Measurements from ENCODE around the gene SLC25A21. TPM values are rescaled to one million over a fixed set of nuclear protein-coding genes. Genes with fewer than 3 reads are reported as not detected.

Gene SLC25A21
- total RNA-seq, 1 experiment from 2014 or later = 1.4 TPM

DNA sequence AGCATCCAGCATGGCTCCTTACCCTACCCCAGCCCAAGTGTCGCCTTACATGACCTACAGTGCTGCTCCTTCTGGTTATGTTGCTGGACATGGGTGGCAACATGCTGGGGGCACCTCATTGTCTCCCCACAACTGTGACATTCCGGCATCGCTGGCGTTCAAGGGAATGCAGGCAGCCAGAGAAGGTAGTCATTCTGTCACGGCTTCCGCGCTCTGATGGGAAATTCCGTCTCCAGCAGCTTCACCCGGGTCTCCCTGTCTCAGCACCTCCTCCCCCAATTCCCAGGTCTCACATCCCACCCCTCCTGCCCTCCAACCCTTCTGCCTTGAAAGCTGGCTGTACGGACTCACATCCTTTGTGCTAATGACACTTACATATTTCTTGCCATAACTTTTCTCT lies 496.2 kb downstream of the SLC25A21 start:
- BruUV-seq (replicated peaks) = no TSS peak
- intact Hi-C loops (cut with micrococcal nuclease) = no loop called here
- H3K27me3 Mint-ChIP-seq (ENCODE audit: insufficient read depth, unreplicated experiment) = no peaks in the 10 kb centered on the region
- POLR2A ChIA-PET = no interaction called here
- no peak overlapping the region for H3K27ac Mint-ChIP-seq (ENCODE audit: low read depth, unreplicated experiment)
- peaks cover 15% of the 10 kb centered on the region for H3K36me3 Mint-ChIP-seq (ENCODE audit: insufficient read depth, unreplicated experiment)
- no peaks in the 10 kb centered on the region for H3K4me1 Mint-ChIP-seq (ENCODE audit: insufficient read depth, unreplicated experiment)
- H3K9me3 Mint-ChIP-seq (ENCODE audit: unreplicated experiment) = no peaks in the 10 kb centered on the region
- DNase-seq (ENCODE audit: unreplicated experiment) = no peak
- CTCF ChIA-PET = interaction anchor here (1.2 kb wide), 1 partner anchor 14 kb away, joined by 3 read pairs; no protein-coding TSS in a partner anchor
- TF ChIP-seq, protein P1, sequence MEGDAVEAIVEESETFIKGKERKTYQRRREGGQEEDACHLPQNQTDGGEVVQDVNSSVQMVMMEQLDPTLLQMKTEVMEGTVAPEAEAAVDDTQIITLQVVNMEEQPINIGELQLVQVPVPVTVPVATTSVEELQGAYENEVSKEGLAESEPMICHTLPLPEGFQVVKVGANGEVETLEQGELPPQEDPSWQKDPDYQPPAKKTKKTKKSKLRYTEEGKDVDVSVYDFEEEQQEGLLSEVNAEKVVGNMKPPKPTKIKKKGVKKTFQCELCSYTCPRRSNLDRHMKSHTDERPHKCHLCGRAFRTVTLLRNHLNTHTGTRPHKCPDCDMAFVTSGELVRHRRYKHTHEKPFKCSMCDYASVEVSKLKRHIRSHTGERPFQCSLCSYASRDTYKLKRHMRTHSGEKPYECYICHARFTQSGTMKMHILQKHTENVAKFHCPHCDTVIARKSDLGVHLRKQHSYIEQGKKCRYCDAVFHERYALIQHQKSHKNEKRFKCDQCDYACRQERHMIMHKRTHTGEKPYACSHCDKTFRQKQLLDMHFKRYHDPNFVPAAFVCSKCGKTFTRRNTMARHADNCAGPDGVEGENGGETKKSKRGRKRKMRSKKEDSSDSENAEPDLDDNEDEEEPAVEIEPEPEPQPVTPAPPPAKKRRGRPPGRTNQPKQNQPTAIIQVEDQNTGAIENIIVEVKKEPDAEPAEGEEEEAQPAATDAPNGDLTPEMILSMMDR (IDR thresholded peaks at IDR 0.05; ENCODE audit: unreplicated experiment) = no peak
- H3K4me3 Mint-ChIP-seq (ENCODE audit: unreplicated experiment) = no peak overlapping the region

DNA sequence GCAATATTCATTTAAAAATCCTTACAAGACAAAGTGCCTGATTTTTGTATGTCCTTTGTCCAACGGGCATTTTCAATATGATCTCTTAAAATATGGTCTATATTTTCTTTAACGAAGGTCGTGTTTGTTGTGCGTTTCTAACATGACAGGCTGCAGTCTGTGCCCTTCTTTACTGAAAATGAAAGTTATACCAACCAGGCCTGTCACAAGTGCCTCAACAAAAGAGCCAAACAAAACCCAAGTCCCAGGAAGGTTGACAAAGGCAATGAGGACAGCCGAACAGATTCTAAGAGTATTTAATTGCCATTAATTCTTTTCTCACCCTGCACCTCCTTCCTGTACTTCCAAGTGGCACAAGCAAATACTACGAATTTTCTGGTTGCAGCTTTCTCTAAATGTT lies 496.8 kb downstream of the SLC25A21 start:
- Mint-ChIP-seq H3K27me3 (ENCODE audit: insufficient read depth, unreplicated experiment) (no peaks in the 10 kb centered on the region), H3K4me3 (ENCODE audit: unreplicated experiment) (no peak overlapping the region), H3K36me3 (ENCODE audit: insufficient read depth, unreplicated experiment) (peaks cover 15% of the 10 kb centered on the region), H3K9me3 (ENCODE audit: unreplicated experiment) (no peaks in the 10 kb centered on the region), H3K27ac (ENCODE audit: low read depth, unreplicated experiment) (no peak overlapping the region), H3K4me1 (ENCODE audit: insufficient read depth, unreplicated experiment) (no peaks in the 10 kb centered on the region)
- POLR2A ChIA-PET = no interaction called here
- TF ChIP-seq, protein P1 (IDR thresholded peaks at IDR 0.05; ENCODE audit: unreplicated experiment) = no peak
- DNase-seq (ENCODE audit: unreplicated experiment) = no peak
- intact Hi-C loops (cut with micrococcal nuclease) = no loop called here
- BruUV-seq (replicated peaks) = no TSS peak
- CTCF ChIA-PET = interaction anchor here (1.2 kb wide), 1 partner anchor 13 kb away, joined by 3 read pairs; no protein-coding TSS in a partner anchor

- TF ChIP-seq, protein P1 (IDR thresholded peaks at IDR 0.05; ENCODE audit: unreplicated experiment) = no peak
- no peaks in the 10 kb centered on the region for H3K27me3 Mint-ChIP-seq (ENCODE audit: insufficient read depth, unreplicated experiment)
- CTCF ChIA-PET = interaction anchor here (1.0 kb wide), 1 partner anchor 267 kb away, joined by 3 read pairs; no protein-coding TSS in a partner anchor
- no peak overlapping the region for H3K4me3 Mint-ChIP-seq (ENCODE audit: unreplicated experiment)
- no peaks in the 10 kb centered on the region for H3K9me3 Mint-ChIP-seq (ENCODE audit: unreplicated experiment)
- POLR2A ChIA-PET = no interaction called here
- intact Hi-C loops (cut with micrococcal nuclease) = no loop called here
- H3K4me1 Mint-ChIP-seq (ENCODE audit: insufficient read depth, unreplicated experiment) = no peaks in the 10 kb centered on the region
- H3K27ac Mint-ChIP-seq (ENCODE audit: low read depth, unreplicated experiment) = no peak overlapping the region
- H3K36me3 Mint-ChIP-seq (ENCODE audit: insufficient read depth, unreplicated experiment) = peaks cover 15% of the 10 kb centered on the region
- BruUV-seq (replicated peaks) = no TSS peak
- no peak for DNase-seq (ENCODE audit: unreplicated experiment)
Observed at GRCh38 chr14:36674659-36675058, 497.7 kb downstream of the SLC25A21 start.

DNA sequence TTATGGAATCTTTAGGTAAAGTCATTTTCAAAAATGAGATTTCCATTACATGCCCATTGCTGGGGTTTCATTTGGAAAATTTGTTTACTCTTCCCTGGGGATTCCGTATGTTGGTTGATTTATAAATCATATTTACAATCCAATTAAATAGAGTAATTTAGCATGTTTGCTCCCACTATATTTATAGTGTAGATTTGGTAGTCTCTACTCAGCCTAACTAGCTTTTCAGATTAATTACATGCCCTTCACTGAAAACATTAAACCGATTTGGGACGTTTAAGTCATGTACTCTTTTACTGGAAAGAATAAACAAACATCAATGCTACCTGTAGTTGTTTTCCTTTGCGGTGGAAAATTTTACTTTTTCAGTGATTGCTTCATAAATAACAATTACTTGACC lies 500.3 kb downstream of the SLC25A21 start:
- Mint-ChIP-seq H3K27ac (ENCODE audit: low read depth, unreplicated experiment) (no peak overlapping the region), H3K4me3 (ENCODE audit: unreplicated experiment) (no peak overlapping the region), H3K27me3 (ENCODE audit: insufficient read depth, unreplicated experiment) (no peaks in the 10 kb centered on the region), H3K36me3 (ENCODE audit: insufficient read depth, unreplicated experiment) (peaks cover 21% of the 10 kb centered on the region), H3K4me1 (ENCODE audit: insufficient read depth, unreplicated experiment) (no peaks in the 10 kb centered on the region), H3K9me3 (ENCODE audit: unreplicated experiment) (no peaks in the 10 kb centered on the region)
- intact Hi-C loops (cut with micrococcal nuclease) = no loop called here
- ChIA-PET CTCF (interaction anchor here (0.9 kb wide), 1 partner anchor 24 kb away, joined by 3 read pairs; no protein-coding TSS in a partner anchor), POLR2A (interaction anchor here (0.9 kb wide), 1 partner anchor 10 kb away, joined by 4 read pairs; the partner anchor contains the start of gene PAX9)
- BruUV-seq (replicated peaks) = no TSS peak
- TF ChIP-seq, protein P1 (IDR thresholded peaks at IDR 0.05; ENCODE audit: unreplicated experiment) = no peak
- DNase-seq (ENCODE audit: unreplicated experiment) = no peak

Measured in MCF 10A (cell line).